GM19035 (cell line): ENCODE data around the gene ARF5.

Experiments
- ATAC-seq: cut with Tn5 transposase; IDR thresholded peaks from one replicate; pipeline ENCODE4 v1.9.1; 2021; ENCODE audit not compliant: unreplicated experiment

The ARF5 gene

DNA sequence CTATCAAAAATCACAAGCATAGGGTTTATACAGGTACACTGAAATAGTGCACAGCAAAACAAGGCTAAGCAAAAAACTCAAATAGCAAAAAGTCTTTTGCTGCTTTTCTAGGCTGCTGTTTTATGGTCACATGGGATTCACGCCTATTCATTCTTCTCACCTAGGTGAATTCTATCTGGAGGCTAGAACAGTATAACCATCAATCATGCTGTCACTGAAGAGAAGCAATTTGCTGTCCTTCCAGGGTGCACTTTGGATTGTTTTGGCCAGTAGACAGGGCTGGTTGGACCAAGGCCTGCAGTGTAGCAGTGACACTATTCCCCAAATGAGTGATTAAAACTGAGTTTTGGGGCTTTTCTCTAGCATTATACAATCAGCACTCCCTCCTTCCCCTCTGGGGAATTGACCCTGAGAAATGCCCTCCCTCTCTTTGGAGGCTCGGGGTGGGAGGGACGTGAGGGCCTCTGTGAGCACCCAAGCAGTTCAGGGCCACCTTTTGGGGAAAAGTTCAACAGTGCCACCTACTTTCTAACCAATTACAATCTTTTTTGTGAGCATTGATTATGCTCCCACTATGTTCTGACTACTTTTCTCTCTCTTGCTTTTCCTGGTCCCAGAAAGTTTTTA lies 47.6 kb downstream of the ARF5 start:
- no peak for ATAC-seq

DNA sequence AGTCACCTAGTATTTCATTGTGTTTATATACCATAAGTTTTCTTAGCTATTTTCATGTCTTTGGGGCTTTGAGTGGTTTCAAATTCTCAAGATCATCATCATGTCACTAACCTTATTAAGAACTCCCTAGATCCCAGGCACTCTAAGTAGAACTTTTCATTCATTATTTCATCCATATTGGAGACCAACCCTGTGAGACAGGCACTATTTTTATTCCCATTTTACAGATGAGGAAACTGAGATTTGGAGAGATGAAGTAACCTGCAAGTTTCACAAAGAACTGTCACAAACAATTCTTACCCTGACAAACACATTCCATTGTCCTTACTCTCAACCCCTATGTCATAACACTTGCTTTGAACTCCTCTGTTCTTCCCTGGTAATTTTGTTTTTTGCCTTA lies 50.0 kb downstream of the ARF5 start:
- no peak for ATAC-seq
